ENCODE measurements around the gene VPS13D.

The VPS13D gene

GRCh38 chr1:12380326-12381249, 150.8 kb downstream of the VPS13D start:
- H4K8ac ChIP-seq (ENCODE audit: low read length): no peak overlapping the region
- no peak overlapping the region for H3K4ac ChIP-seq (ENCODE audit: low read depth in 1 of 2, low read length in 2 of 2)
- H3K36me3 ChIP-seq (ENCODE audit: control insufficient read depth in 1 of 2, insufficient read depth in 2 of 2, low read depth in 1 of 2, low read length in 2 of 2): peaks cover 11 to 74% of the 10 kb centered on the region in 2 experiments
- no peak overlapping the region for H2BK120ac ChIP-seq (ENCODE audit: low read depth, low read length)
- H3K23ac ChIP-seq (ENCODE audit: low read length in 2 of 2): no peak overlapping the region
- H2AK5ac ChIP-seq (ENCODE audit: low read length, severe bottlenecking): no peak overlapping the region
- H3K27me3 ChIP-seq (ENCODE audit: control insufficient read depth in 1 of 2, insufficient read depth in 1 of 2, low read length in 2 of 2): no peaks in the 10 kb centered on the region
- H3K27ac ChIP-seq (ENCODE audit: low read length, poor library complexity, severe bottlenecking): no peak overlapping the region
- H2AFZ ChIP-seq (ENCODE audit: low read depth, low read length): no peak overlapping the region
- no peak overlapping the region for H3K4me3 ChIP-seq (ENCODE audit: insufficient read depth in 1 of 2, low read depth in 1 of 2, low read length in 2 of 2)
- DNase-seq: no peak
- H2BK12ac ChIP-seq (ENCODE audit: low read length in 2 of 2): no peak overlapping the region
- WGBS: 100% methylated on average over 1 of the region's 2 CpGs
- H2BK15ac ChIP-seq (ENCODE audit: low read depth, poor library complexity, severe bottlenecking): no peak overlapping the region
- no peak overlapping the region for H3K18ac ChIP-seq (ENCODE audit: low read depth in 1 of 2, low read length in 2 of 2)
- no peak overlapping the region for H3K4me2 ChIP-seq (ENCODE audit: low read length, poor library complexity, severe bottlenecking)
- H3K9me3 ChIP-seq (ENCODE audit: control insufficient read depth, low read length): peaks cover 12% of the 10 kb centered on the region
- no peaks in the 10 kb centered on the region for H3K4me1 ChIP-seq (ENCODE audit: control insufficient read depth, insufficient read depth, low read depth, low read length)
- H2BK5ac ChIP-seq (ENCODE audit: low read depth, low read length, poor library complexity, severe bottlenecking): no peak overlapping the region
- H3K79me1 ChIP-seq (replicated peaks; ENCODE audit: low read length, poor library complexity, severe bottlenecking): no peaks in the 10 kb centered on the region
- H3K14ac ChIP-seq (ENCODE audit: low read length in 2 of 2): no peak overlapping the region
- no peak overlapping the region for H4K91ac ChIP-seq (ENCODE audit: low read length)
- no peak overlapping the region for H3K9ac ChIP-seq (ENCODE audit: low read length)

- no peak overlapping the region for H3K18ac ChIP-seq (ENCODE audit: low read depth in 1 of 2, low read length in 2 of 2)
- no peaks in the 10 kb centered on the region for H3K27me3 ChIP-seq (ENCODE audit: control insufficient read depth in 1 of 2, insufficient read depth in 1 of 2, low read length in 2 of 2)
- no peaks in the 10 kb centered on the region for H3K79me1 ChIP-seq (replicated peaks; ENCODE audit: low read length, poor library complexity, severe bottlenecking)
- no peak overlapping the region for H3K27ac ChIP-seq (ENCODE audit: low read length, poor library complexity, severe bottlenecking)
- no peak overlapping the region for H2BK5ac ChIP-seq (ENCODE audit: low read depth, low read length, poor library complexity, severe bottlenecking)
- no peak overlapping the region for H2BK15ac ChIP-seq (ENCODE audit: low read depth, poor library complexity, severe bottlenecking)
- no peak overlapping the region for H2AK5ac ChIP-seq (ENCODE audit: low read length, severe bottlenecking)
- H3K36me3 ChIP-seq (ENCODE audit: control insufficient read depth in 1 of 2, insufficient read depth in 2 of 2, low read depth in 1 of 2, low read length in 2 of 2): peaks cover 16 to 82% of the 10 kb centered on the region in 2 experiments
- DNase-seq: no peak
- H3K4ac ChIP-seq (ENCODE audit: low read depth in 1 of 2, low read length in 2 of 2): no peak overlapping the region
- peaks cover 36% of the 10 kb centered on the region for H3K9me3 ChIP-seq (ENCODE audit: control insufficient read depth, low read length)
- no peak overlapping the region for H4K91ac ChIP-seq (ENCODE audit: low read length)
- no peak overlapping the region for H2AFZ ChIP-seq (ENCODE audit: low read depth, low read length)
- no peak overlapping the region for H3K23ac ChIP-seq (ENCODE audit: low read length in 2 of 2)
- no peaks in the 10 kb centered on the region for H3K4me1 ChIP-seq (ENCODE audit: control insufficient read depth, insufficient read depth, low read depth, low read length)
- no CpG with 5 or more reads among the region's 1 CpG for WGBS
- H2BK120ac ChIP-seq (ENCODE audit: low read depth, low read length): no peak overlapping the region
- H3K4me3 ChIP-seq (ENCODE audit: insufficient read depth in 1 of 2, low read depth in 1 of 2, low read length in 2 of 2): no peak overlapping the region
- H3K14ac ChIP-seq (ENCODE audit: low read length in 2 of 2): no peak overlapping the region
- H4K8ac ChIP-seq (ENCODE audit: low read length): no peak overlapping the region
- no peak overlapping the region for H2BK12ac ChIP-seq (ENCODE audit: low read length in 2 of 2)
- H3K9ac ChIP-seq (ENCODE audit: low read length): no peak overlapping the region
- no peak overlapping the region for H3K4me2 ChIP-seq (ENCODE audit: low read length, poor library complexity, severe bottlenecking)
These were observed 153.2 kb downstream of the VPS13D start for GRCh38 chr1:12383001-12383400.

GRCh38 chr1:12383786-12384185, 154.0 kb downstream of the VPS13D start:
- Histone ChIP-seq H3K14ac (ENCODE audit: low read length in 2 of 2) (no peak overlapping the region), H3K79me1 (replicated peaks; ENCODE audit: low read length, poor library complexity, severe bottlenecking) (no peaks in the 10 kb centered on the region), H2BK12ac (ENCODE audit: low read length in 2 of 2) (no peak overlapping the region), H3K36me3 (ENCODE audit: control insufficient read depth in 1 of 2, insufficient read depth in 2 of 2, low read depth in 1 of 2, low read length in 2 of 2) (peaks cover 16 to 81% of the 10 kb centered on the region in 2 experiments), H2AK5ac (ENCODE audit: low read length, severe bottlenecking) (no peak overlapping the region), H3K9me3 (ENCODE audit: control insufficient read depth, low read length) (peaks cover 44% of the 10 kb centered on the region), H3K27ac (ENCODE audit: low read length, poor library complexity, severe bottlenecking) (no peak overlapping the region), H3K9ac (ENCODE audit: low read length) (no peak overlapping the region), H2AFZ (ENCODE audit: low read depth, low read length) (no peak overlapping the region), H3K4me1 (ENCODE audit: control insufficient read depth, insufficient read depth, low read depth, low read length) (no peaks in the 10 kb centered on the region), H3K23ac (ENCODE audit: low read length in 2 of 2) (no peak overlapping the region), H2BK5ac (ENCODE audit: low read depth, low read length, poor library complexity, severe bottlenecking) (no peak overlapping the region), H2BK15ac (ENCODE audit: low read depth, poor library complexity, severe bottlenecking) (no peak overlapping the region), H4K8ac (ENCODE audit: low read length) (no peak overlapping the region), H3K27me3 (ENCODE audit: control insufficient read depth in 1 of 2, insufficient read depth in 1 of 2, low read length in 2 of 2) (no peaks in the 10 kb centered on the region), H3K4me3 (ENCODE audit: insufficient read depth in 1 of 2, low read depth in 1 of 2, low read length in 2 of 2) (no peak overlapping the region), H3K4me2 (ENCODE audit: low read length, poor library complexity, severe bottlenecking) (no peak overlapping the region), H3K18ac (ENCODE audit: low read depth in 1 of 2, low read length in 2 of 2) (no peak overlapping the region), H3K4ac (ENCODE audit: low read depth in 1 of 2, low read length in 2 of 2) (no peak overlapping the region), H2BK120ac (ENCODE audit: low read depth, low read length) (no peak overlapping the region), H4K91ac (ENCODE audit: low read length) (no peak overlapping the region)
- 97% methylated on average over 1 of the region's 1 CpG for WGBS
- no peak for DNase-seq

- H2AK5ac ChIP-seq (ENCODE audit: low read length, severe bottlenecking): no peak overlapping the region
- H2AFZ ChIP-seq (ENCODE audit: low read depth, low read length): no peak overlapping the region
- H3K23ac ChIP-seq (ENCODE audit: low read length in 2 of 2): no peak overlapping the region
- H3K9me3 ChIP-seq (ENCODE audit: control insufficient read depth, low read length): peaks cover 51% of the 10 kb centered on the region
- no peaks in the 10 kb centered on the region for H3K4me1 ChIP-seq (ENCODE audit: control insufficient read depth, insufficient read depth, low read depth, low read length)
- H4K8ac ChIP-seq (ENCODE audit: low read length): no peak overlapping the region
- 88% methylated on average over 5 of the region's 8 CpGs for WGBS
- no peak overlapping the region for H3K27ac ChIP-seq (ENCODE audit: low read length, poor library complexity, severe bottlenecking)
- no peak overlapping the region for H3K4me2 ChIP-seq (ENCODE audit: low read length, poor library complexity, severe bottlenecking)
- H3K18ac ChIP-seq (ENCODE audit: low read depth in 1 of 2, low read length in 2 of 2): no peak overlapping the region
- H3K36me3 ChIP-seq (ENCODE audit: control insufficient read depth in 1 of 2, insufficient read depth in 2 of 2, low read depth in 1 of 2, low read length in 2 of 2): peaks cover 17 to 83% of the 10 kb centered on the region in 2 experiments
- H3K4me3 ChIP-seq (ENCODE audit: insufficient read depth in 1 of 2, low read depth in 1 of 2, low read length in 2 of 2): no peak overlapping the region
- H2BK120ac ChIP-seq (ENCODE audit: low read depth, low read length): no peak overlapping the region
- no peak overlapping the region for H2BK5ac ChIP-seq (ENCODE audit: low read depth, low read length, poor library complexity, severe bottlenecking)
- no peak overlapping the region for H4K91ac ChIP-seq (ENCODE audit: low read length)
- no peak overlapping the region for H3K4ac ChIP-seq (ENCODE audit: low read depth in 1 of 2, low read length in 2 of 2)
- H3K14ac ChIP-seq (ENCODE audit: low read length in 2 of 2): no peak overlapping the region
- no peak for DNase-seq
- H3K27me3 ChIP-seq (ENCODE audit: control insufficient read depth in 1 of 2, insufficient read depth in 1 of 2, low read length in 2 of 2): no peaks in the 10 kb centered on the region
- H2BK12ac ChIP-seq (ENCODE audit: low read length in 2 of 2): no peak overlapping the region
- no peak overlapping the region for H2BK15ac ChIP-seq (ENCODE audit: low read depth, poor library complexity, severe bottlenecking)
- H3K79me1 ChIP-seq (replicated peaks; ENCODE audit: low read length, poor library complexity, severe bottlenecking): no peaks in the 10 kb centered on the region
- no peak overlapping the region for H3K9ac ChIP-seq (ENCODE audit: low read length)
These were observed 155.1 kb downstream of the VPS13D start for GRCh38 chr1:12384836-12385456.

Data from mesenchymal stem cell (in vitro differentiated cells and primary cell).